HEK293 (cell line): ENCODE measurements around the gene TASP1.

Experiments
- CTCF ChIA-PET: fragments of 350-600 bp; formaldehyde crosslinking; extraction: SDS; loops from one replicate; lab custom pipeline; 2021; ENCODE audit warnings: antibody characterized with exemption; lab: Yijun Ruan, JAX
- POLR2A ChIA-PET: fragments of 300-600 bp; formaldehyde crosslinking; extraction: SDS; loops from one replicate; lab custom pipeline; 2020; ENCODE audit warnings: antibody characterized with exemption, inconsistent platforms; lab: Yijun Ruan, JAX
- H3K27ac ChIP-seq: fragments of 200-500 bp; sonication (Bioruptor generic); 2 replicates; pipeline ENCODE4 v1.5.1; 2014; ENCODE audit warnings: low read depth, low read length, control low read depth, inconsistent platforms; ENCODE audit errors: extremely low read depth
- H3K36me3 ChIP-seq, 2 experiments: fragments of 200-500 bp in 1 of 2; sonication (Bioruptor generic) in 1 of 2; 1 replicate in 1 of 2; 2 replicates in 1 of 2; pipeline ENCODE4 v1.5.1; 2014 to 2017; ENCODE audit warnings: inconsistent platforms in 2 of 2, low read length in 2 of 2; ENCODE audit not compliant: control insufficient read depth in 2 of 2, insufficient read depth in 1 of 2
- H3K4me1 ChIP-seq: fragments of 200-500 bp; sonication (Bioruptor generic); 2 replicates; pipeline ENCODE4 v1.5.1; 2014; ENCODE audit warnings: mild to moderate bottlenecking, low read length, inconsistent platforms; ENCODE audit not compliant: control insufficient read depth, insufficient read depth
- H3K4me3 ChIP-seq: 2 replicates; pipeline ENCODE4 v1.5.1; 2011; ENCODE audit warnings: low read depth, mild to moderate bottlenecking, control low read depth, low read length, moderate library complexity
- H3K9me3 ChIP-seq: fragments of 200-500 bp; sonication (Bioruptor generic); 2 replicates; pipeline ENCODE4 v1.5.1; 2014; ENCODE audit warnings: low read depth, low read length, inconsistent platforms; ENCODE audit not compliant: control insufficient read depth, insufficient read depth
- SCRT1 ChIP-seq: fragments of 450-650 bp; formaldehyde crosslinking; IDR thresholded peaks from 2 replicates; pipeline ENCODE4 v1.5.1; 2016; ENCODE audit warnings: missing biosample characterization, missing genetic modification characterization, borderline replicate concordance
- TCF7L2 ChIP-seq: IDR thresholded peaks from 2 replicates; pipeline ENCODE4 v1.6.1; 2011; ENCODE audit warnings: low read depth, mild to moderate bottlenecking, inconsistent platforms, low read length, moderate library complexity, borderline replicate concordance
- TRIM28 ChIP-seq: IDR thresholded peaks from 2 replicates; pipeline ENCODE4 v1.6.1; 2011; ENCODE audit warnings: low read length, control low read depth, borderline replicate concordance
- TSHZ1 ChIP-seq: fragments of 450-650 bp; formaldehyde crosslinking; IDR thresholded peaks from 2 replicates; pipeline ENCODE4 v1.5.1; 2016; ENCODE audit warnings: missing biosample characterization, missing genetic modification characterization, borderline replicate concordance
- WT1 ChIP-seq: fragments of 450-650 bp; formaldehyde crosslinking; IDR thresholded peaks from 2 replicates; pipeline ENCODE4 v1.5.1; 2016; ENCODE audit warnings: missing biosample characterization, missing genetic modification characterization
- YY1 ChIP-seq: fragments of 450-650 bp; formaldehyde crosslinking; IDR thresholded peaks from 2 replicates; pipeline ENCODE4 v1.5.1; 2018; ENCODE audit warnings: missing biosample characterization, missing genetic modification characterization
- ZNF221 ChIP-seq: fragments of 450-650 bp; formaldehyde crosslinking; IDR thresholded peaks from 2 replicates; pipeline ENCODE4 v1.5.1; 2017; ENCODE audit warnings: missing biosample characterization, missing genetic modification characterization, borderline replicate concordance
- ZNF24 ChIP-seq: fragments of 450-650 bp; formaldehyde crosslinking; IDR thresholded peaks from 2 replicates; pipeline ENCODE4 v1.5.1; 2016; ENCODE audit warnings: missing biosample characterization, missing genetic modification characterization
- ZNF26 ChIP-seq: fragments of 450-650 bp; formaldehyde crosslinking; IDR thresholded peaks from 2 replicates; pipeline ENCODE4 v1.5.1; 2016; ENCODE audit warnings: missing biosample characterization, missing genetic modification characterization
- ZNF366 ChIP-seq: fragments of 450-650 bp; formaldehyde crosslinking; conservative IDR thresholded peaks from 2 replicates; pipeline ENCODE4 v1.5.1; 2016; ENCODE audit warnings: missing biosample characterization, missing genetic modification characterization
- ZNF394 ChIP-seq: fragments of 450-650 bp; formaldehyde crosslinking; IDR thresholded peaks from 2 replicates; pipeline ENCODE4 v1.5.1; 2016; ENCODE audit warnings: missing biosample characterization, missing genetic modification characterization, mild to moderate bottlenecking, moderate library complexity, borderline replicate concordance
- ZNF555 ChIP-seq: fragments of 450-650 bp; formaldehyde crosslinking; conservative IDR thresholded peaks from 2 replicates; pipeline ENCODE4 v1.5.1; 2017; ENCODE audit warnings: missing biosample characterization, mild to moderate bottlenecking, missing genetic modification characterization, inconsistent platforms
- ZNF560 ChIP-seq: fragments of 450-650 bp; formaldehyde crosslinking; IDR thresholded peaks from 2 replicates; pipeline ENCODE4 v1.5.1; 2017; ENCODE audit warnings: missing biosample characterization, missing genetic modification characterization, borderline replicate concordance
- ZNF596 ChIP-seq: fragments of 450-650 bp; IDR thresholded peaks from 2 replicates; pipeline ENCODE4 v1.5.0; 2018; ENCODE audit warnings: missing biosample characterization, mild to moderate bottlenecking, missing genetic modification characterization, moderate library complexity
- ZNF600 ChIP-seq: fragments of 450-650 bp; formaldehyde crosslinking; IDR thresholded peaks from 2 replicates; pipeline ENCODE4 v1.5.1; 2016; ENCODE audit warnings: missing biosample characterization, missing genetic modification characterization
- ZNF747 ChIP-seq: fragments of 450-650 bp; formaldehyde crosslinking; IDR thresholded peaks from 2 replicates; pipeline ENCODE4 v1.5.1; 2016; ENCODE audit warnings: missing biosample characterization, missing genetic modification characterization
- TF ChIP-seq, protein P1 (sequence below): fragments of 450-650 bp; formaldehyde crosslinking; IDR thresholded peaks from 2 replicates; pipeline ENCODE4 v1.5.1; 2016; ENCODE audit warnings: missing biosample characterization, missing genetic modification characterization

The TASP1 gene

GRCh38 chr20:13425381-13426135, 213.2 kb downstream of the TASP1 start:
- TF ChIP-seq ZNF394 (tag by site-specific recombination): no peak
- TF ChIP-seq ZNF24: no peak
- TF ChIP-seq ZNF560 (tag by site-specific recombination): no peak
- TF ChIP-seq ZNF366 (tag by site-specific recombination): no peak
- TF ChIP-seq WT1 (tag by site-specific recombination): no peak
- no peak for TF ChIP-seq ZNF600 (tag by site-specific recombination)
- TF ChIP-seq ZNF747 (tag by site-specific recombination): no peak
- TF ChIP-seq TSHZ1 (tag by site-specific recombination): no peak
- TF ChIP-seq ZNF221 (tag by site-specific recombination): no peak
- TF ChIP-seq ZNF596: no peak
- TF ChIP-seq, protein P1, sequence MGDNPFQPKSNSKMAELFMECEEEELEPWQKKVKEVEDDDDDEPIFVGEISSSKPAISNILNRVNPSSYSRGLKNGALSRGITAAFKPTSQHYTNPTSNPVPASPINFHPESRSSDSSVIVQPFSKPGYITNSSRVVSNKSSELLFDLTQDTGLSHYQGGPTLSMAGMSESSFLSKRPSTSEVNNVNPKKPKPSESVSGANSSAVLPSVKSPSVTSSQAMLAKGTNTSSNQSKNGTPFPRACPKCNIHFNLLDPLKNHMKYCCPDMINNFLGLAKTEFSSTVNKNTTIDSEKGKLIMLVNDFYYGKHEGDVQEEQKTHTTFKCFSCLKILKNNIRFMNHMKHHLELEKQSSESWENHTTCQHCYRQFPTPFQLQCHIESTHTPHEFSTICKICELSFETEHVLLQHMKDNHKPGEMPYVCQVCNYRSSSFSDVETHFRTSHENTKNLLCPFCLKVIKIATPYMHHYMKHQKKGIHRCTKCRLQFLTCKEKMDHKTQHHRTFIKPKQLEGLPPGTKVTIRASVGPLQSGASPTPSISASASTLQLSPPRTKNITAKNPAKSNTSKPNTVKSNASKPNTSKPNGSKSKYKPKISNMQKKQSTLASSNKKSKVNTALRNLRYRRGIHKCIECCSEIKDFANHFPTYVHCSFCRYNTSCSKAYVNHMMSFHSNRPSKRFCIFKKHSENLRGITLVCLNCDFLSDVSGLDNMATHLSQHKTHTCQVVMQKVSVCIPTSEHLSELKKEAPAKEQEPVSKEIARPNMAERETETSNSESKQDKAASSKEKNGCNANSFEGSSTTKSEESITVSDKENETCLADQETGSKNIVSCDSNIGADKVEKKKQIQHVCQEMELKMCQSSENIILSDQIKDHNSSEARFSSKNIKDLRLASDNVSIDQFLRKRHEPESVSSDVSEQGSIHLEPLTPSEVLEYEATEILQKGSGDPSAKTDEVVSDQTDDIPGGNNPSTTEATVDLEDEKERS (tag by site-specific recombination): no peak
- no peak for TF ChIP-seq ZNF555 (tag by site-specific recombination)
- TF ChIP-seq ZNF26 (tag by site-specific recombination): no peak
- no peak for TF ChIP-seq TCF7L2
- TF ChIP-seq SCRT1 (tag by site-specific recombination): no peak
- no peak for TF ChIP-seq TRIM28
- TF ChIP-seq YY1 (tag by site-specific recombination): no peak
- Histone ChIP-seq H3K9me3 (no peaks in the 10 kb centered on the region), H3K27ac (no peak overlapping the region), H3K4me1 (0 out of 2 replicates have a peak, but pooled peaks cover 7% of the 10 kb centered on the region), H3K4me3 (no peak overlapping the region), H3K36me3 (no peaks in the 10 kb centered on the region)
- POLR2A ChIA-PET: no interaction called here
- CTCF ChIA-PET: no interaction called here
